ENCODE data around the gene ZP2.

DNA sequence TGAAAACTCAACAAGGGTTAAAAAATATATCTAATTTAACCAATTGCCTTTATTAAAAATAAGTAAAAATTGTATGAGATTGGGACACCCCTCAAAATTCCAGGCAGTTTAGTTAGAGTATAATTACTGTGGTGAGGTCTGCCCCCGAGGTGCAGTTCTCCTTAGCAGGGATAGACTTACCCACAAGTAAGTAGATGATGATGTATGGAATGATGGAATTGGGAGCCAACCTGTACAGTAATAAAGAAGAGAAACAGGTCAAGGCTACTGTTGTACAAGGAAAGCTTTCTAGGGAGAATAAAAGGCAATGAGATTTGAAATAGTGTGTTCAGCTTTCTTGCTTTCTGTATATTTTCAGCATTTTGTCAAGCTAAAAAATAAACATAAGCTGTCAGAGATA lies 51.1 kb downstream of the ZP2 start:
- TF ChIP-seq, protein P1, sequence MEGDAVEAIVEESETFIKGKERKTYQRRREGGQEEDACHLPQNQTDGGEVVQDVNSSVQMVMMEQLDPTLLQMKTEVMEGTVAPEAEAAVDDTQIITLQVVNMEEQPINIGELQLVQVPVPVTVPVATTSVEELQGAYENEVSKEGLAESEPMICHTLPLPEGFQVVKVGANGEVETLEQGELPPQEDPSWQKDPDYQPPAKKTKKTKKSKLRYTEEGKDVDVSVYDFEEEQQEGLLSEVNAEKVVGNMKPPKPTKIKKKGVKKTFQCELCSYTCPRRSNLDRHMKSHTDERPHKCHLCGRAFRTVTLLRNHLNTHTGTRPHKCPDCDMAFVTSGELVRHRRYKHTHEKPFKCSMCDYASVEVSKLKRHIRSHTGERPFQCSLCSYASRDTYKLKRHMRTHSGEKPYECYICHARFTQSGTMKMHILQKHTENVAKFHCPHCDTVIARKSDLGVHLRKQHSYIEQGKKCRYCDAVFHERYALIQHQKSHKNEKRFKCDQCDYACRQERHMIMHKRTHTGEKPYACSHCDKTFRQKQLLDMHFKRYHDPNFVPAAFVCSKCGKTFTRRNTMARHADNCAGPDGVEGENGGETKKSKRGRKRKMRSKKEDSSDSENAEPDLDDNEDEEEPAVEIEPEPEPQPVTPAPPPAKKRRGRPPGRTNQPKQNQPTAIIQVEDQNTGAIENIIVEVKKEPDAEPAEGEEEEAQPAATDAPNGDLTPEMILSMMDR (IDR thresholded peaks at IDR 0.05; ENCODE audit: borderline replicate concordance, extremely low read depth, low read length, poor library complexity, severe bottlenecking) = no peak
- no peak for TF ChIP-seq EZH2 (IDR thresholded peaks at IDR 0.05; ENCODE audit: borderline replicate concordance, low read depth, low read length, severe bottlenecking)

All from DND-41 (cell line).